Ishikawa (cell line): Measurements from ENCODE around the gene MRPS26.
A peak's percentile ranks its signal among the peaks of the same experiment; 100 is the strongest.

ENCODE experiments used
- CEBPB ChIP-seq: IDR thresholded peaks from 2 replicates; pipeline ENCODE4 v1.6.1; 2012
- CREB1 ChIP-seq: IDR thresholded peaks from 2 replicates; pipeline ENCODE4 v1.6.1; 2012; ENCODE audit warnings: low read depth
- EGR1 ChIP-seq: IDR thresholded peaks from 2 replicates; pipeline ENCODE4 v1.6.1; 2012
- EP300 ChIP-seq: IDR thresholded peaks from 2 replicates; pipeline ENCODE4 v1.6.1; 2012; ENCODE audit warnings: borderline replicate concordance
- FOXM1 ChIP-seq: IDR thresholded peaks from 2 replicates; pipeline ENCODE4 v1.6.1; 2012; ENCODE audit warnings: low read depth, borderline replicate concordance
- RAD21 ChIP-seq: IDR thresholded peaks from 2 replicates; pipeline ENCODE4 v1.6.1; 2012; ENCODE audit warnings: low read depth
- TCF12 ChIP-seq: IDR thresholded peaks from 2 replicates; pipeline ENCODE4 v1.6.1; 2012; ENCODE audit warnings: low read depth
- TF ChIP-seq, protein P1 (sequence below): IDR thresholded peaks from 2 replicates; pipeline ENCODE4 v1.6.1; 2012; ENCODE audit warnings: low read depth, mild to moderate bottlenecking
- TF ChIP-seq, protein P2 (sequence below): IDR thresholded peaks from 2 replicates; pipeline ENCODE4 v1.6.1; 2012

DNA sequence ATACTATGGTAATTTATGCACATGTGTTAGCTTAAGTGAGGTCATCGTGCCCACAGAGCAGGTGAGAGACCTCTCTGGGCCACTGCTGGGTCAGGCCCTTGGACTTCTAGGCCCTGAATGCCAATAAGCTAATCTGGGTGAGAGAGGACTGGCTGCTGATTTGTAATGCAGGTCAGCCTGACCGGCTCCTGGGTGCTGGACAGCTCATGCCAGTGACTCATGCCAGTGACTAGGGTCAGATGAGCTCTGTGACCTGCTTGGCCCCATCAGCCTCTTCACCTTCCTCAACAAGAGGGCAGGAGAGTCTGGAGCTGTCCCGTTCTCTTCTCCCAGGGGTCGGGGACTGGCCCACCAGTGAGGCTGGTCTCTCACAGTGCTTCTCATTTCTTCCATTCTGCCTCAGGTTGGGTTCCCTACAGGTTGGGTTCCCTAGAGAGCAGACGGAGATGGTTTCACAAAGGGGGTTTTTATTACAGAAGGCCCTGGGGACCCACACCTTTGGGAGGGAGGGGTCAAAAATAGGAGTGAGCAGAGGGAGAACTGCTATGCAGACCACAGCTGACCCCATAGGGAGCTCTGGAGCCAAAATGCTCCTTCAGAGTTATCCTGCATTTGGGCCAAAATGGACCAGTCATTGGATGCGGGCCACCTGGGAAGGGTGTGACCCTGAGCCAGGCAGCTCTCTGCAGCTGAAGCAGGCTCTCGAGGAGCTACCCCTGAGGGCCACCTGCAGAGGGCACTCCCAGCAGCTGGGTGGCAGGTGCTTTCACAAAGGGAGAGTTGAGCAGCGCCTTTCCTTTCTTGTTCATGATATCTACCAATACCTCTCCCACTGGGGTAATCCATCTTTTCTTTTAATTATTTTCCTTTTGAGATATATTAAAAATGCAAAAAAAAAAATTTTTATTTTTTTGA, 23.4 kb downstream of the MRPS26 start:
- TF ChIP-seq, protein P1, sequence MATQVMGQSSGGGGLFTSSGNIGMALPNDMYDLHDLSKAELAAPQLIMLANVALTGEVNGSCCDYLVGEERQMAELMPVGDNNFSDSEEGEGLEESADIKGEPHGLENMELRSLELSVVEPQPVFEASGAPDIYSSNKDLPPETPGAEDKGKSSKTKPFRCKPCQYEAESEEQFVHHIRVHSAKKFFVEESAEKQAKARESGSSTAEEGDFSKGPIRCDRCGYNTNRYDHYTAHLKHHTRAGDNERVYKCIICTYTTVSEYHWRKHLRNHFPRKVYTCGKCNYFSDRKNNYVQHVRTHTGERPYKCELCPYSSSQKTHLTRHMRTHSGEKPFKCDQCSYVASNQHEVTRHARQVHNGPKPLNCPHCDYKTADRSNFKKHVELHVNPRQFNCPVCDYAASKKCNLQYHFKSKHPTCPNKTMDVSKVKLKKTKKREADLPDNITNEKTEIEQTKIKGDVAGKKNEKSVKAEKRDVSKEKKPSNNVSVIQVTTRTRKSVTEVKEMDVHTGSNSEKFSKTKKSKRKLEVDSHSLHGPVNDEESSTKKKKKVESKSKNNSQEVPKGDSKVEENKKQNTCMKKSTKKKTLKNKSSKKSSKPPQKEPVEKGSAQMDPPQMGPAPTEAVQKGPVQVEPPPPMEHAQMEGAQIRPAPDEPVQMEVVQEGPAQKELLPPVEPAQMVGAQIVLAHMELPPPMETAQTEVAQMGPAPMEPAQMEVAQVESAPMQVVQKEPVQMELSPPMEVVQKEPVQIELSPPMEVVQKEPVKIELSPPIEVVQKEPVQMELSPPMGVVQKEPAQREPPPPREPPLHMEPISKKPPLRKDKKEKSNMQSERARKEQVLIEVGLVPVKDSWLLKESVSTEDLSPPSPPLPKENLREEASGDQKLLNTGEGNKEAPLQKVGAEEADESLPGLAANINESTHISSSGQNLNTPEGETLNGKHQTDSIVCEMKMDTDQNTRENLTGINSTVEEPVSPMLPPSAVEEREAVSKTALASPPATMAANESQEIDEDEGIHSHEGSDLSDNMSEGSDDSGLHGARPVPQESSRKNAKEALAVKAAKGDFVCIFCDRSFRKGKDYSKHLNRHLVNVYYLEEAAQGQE = peak; percentile 80
- TF ChIP-seq EGR1 (no peak), FOXM1 (no peak), EP300 (no peak), RAD21 (peak; percentile 38; the same call in 1 of the 2 replicates), TCF12 (no peak), CREB1 (no peak), CEBPB (no peak)
- TF ChIP-seq, protein P2, sequence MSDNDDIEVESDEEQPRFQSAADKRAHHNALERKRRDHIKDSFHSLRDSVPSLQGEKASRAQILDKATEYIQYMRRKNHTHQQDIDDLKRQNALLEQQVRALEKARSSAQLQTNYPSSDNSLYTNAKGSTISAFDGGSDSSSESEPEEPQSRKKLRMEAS = no peak
